ENCODE measurements around the gene UPK3A.

UPK3A gene

GRCh38 chr22:45284705-45285262 is at the start of gene UPK3A:
Gene UPK3A (plus strand): TSS chr22:45284949. CDS start chr22:45285014, 65 bp downstream.
- no peak within 1 kb of the TSS for H3K4me3 ChIP-seq (ENCODE audit: low read depth, low read length)
- TF ChIP-seq CTCF (IDR thresholded peaks at IDR 0.05; ENCODE audit: low read depth, low read length), result no peak
- no peak for TF ChIP-seq POLR2A (IDR thresholded peaks at IDR 0.05; ENCODE audit: extremely low read depth, insufficient read length)
- TF ChIP-seq MAX (IDR thresholded peaks at IDR 0.05; ENCODE audit: low read depth, low read length), result no peak
- TF ChIP-seq MYC (IDR thresholded peaks at IDR 0.05; ENCODE audit: low read depth, low read length), result no peak
- peak; percentile 57 for DNase-seq (ENCODE audit: low read depth)

- DNase-seq (ENCODE audit: low read depth), result peak; percentile 95
- TF ChIP-seq POLR2A (IDR thresholded peaks at IDR 0.05; ENCODE audit: extremely low read depth, insufficient read length) (peak; percentile 27), CTCF (IDR thresholded peaks at IDR 0.05; ENCODE audit: low read depth, low read length) (no peak), MYC (IDR thresholded peaks at IDR 0.05; ENCODE audit: low read depth, low read length) (peak; percentile 74), MAX (IDR thresholded peaks at IDR 0.05; ENCODE audit: low read depth, low read length) (peak; percentile 80)
- H3K4me3 ChIP-seq (ENCODE audit: low read depth, low read length), result peak overlapping the region; percentile 52
These were observed 49.5 kb upstream of the UPK3A start for GRCh38 chr22:45235101-45235777.

- peak overlapping the region; percentile 40 for H3K4me3 ChIP-seq (ENCODE audit: low read depth, low read length)
- TF ChIP-seq CTCF (IDR thresholded peaks at IDR 0.05; ENCODE audit: low read depth, low read length), result no peak
- no peak for DNase-seq (ENCODE audit: low read depth)
These were observed 48.9 kb upstream of the UPK3A start for GRCh38 chr22:45235851-45236342.

GRCh38 chr22:45237065-45237990 is 47.4 kb upstream of the UPK3A start:
- DNase-seq (ENCODE audit: low read depth), result no peak
- peak overlapping the region; percentile 7 for H3K4me3 ChIP-seq (ENCODE audit: low read depth, low read length)

More at GRCh38 chr22:45237065-45237990, 47.4 kb upstream of the UPK3A start:
- TF ChIP-seq POLR2A (IDR thresholded peaks at IDR 0.05; ENCODE audit: extremely low read depth, insufficient read length), result no peak
- no peak for TF ChIP-seq MAX (IDR thresholded peaks at IDR 0.05; ENCODE audit: low read depth, low read length)
- no peak for TF ChIP-seq CTCF (IDR thresholded peaks at IDR 0.05; ENCODE audit: low read depth, low read length)
- no peak for TF ChIP-seq MYC (IDR thresholded peaks at IDR 0.05; ENCODE audit: low read depth, low read length)

Measured in NB4 (cell line).